ENCODE results near the gene DSCAML1.

The DSCAML1 gene

GRCh38 chr11:117837070-117837776 lies 40.2 kb upstream of the DSCAML1 start:
- Histone ChIP-seq H3K27ac (no peak overlapping the region), H3K27me3 (replicated peaks) (peaks cover 2% of the 10 kb centered on the region), H3K4me3 (ENCODE audit: low read depth, low read length) (no peak overlapping the region), H3K36me3 (replicated peaks) (no peaks in the 10 kb centered on the region)
- TF ChIP-seq CTCF (IDR thresholded peaks at IDR 0.05; ENCODE audit: low read depth, low read length, missing control alignments): no peak
- in situ Hi-C loops (cut with HindIII; ENCODE audit: low pct_ligation_motif_present, low sequenced_read_pairs): loop anchor here (25.0 kb wide), 1 partner anchor 100 kb away; the partner anchor contains the start of gene TMPRSS13
- DNase-seq: no peak

GRCh38 chr11:117836077-117836960 lies 39.3 kb upstream of the DSCAML1 start:
- in situ Hi-C loops (cut with HindIII; ENCODE audit: low pct_ligation_motif_present, low sequenced_read_pairs): loop anchor here (25.0 kb wide), 1 partner anchor 101 kb away; the partner anchor contains the start of gene TMPRSS13
- DNase-seq: no peak
- no peaks in the 10 kb centered on the region for H3K36me3 ChIP-seq (replicated peaks)
- H3K27ac ChIP-seq: no peak overlapping the region
- peaks cover 2% of the 10 kb centered on the region for H3K27me3 ChIP-seq (replicated peaks)
- TF ChIP-seq CTCF (IDR thresholded peaks at IDR 0.05; ENCODE audit: low read depth, low read length, missing control alignments): no peak
- no peak overlapping the region for H3K4me3 ChIP-seq (ENCODE audit: low read depth, low read length)

GRCh38 chr11:117835576-117835975 lies 38.6 kb upstream of the DSCAML1 start:
- Histone ChIP-seq H3K36me3 (replicated peaks) (no peaks in the 10 kb centered on the region), H3K4me3 (ENCODE audit: low read depth, low read length) (no peak overlapping the region), H3K27ac (no peak overlapping the region), H3K27me3 (replicated peaks) (peaks cover 2% of the 10 kb centered on the region)
- in situ Hi-C loops (cut with HindIII; ENCODE audit: low pct_ligation_motif_present, low sequenced_read_pairs): loop anchor here (25.0 kb wide), 1 partner anchor 102 kb away; the partner anchor contains the start of gene TMPRSS13
- no peak for DNase-seq
- TF ChIP-seq CTCF (IDR thresholded peaks at IDR 0.05; ENCODE audit: low read depth, low read length, missing control alignments): no peak

GRCh38 chr11:117834838-117835443 lies 37.9 kb upstream of the DSCAML1 start:
- no peak for DNase-seq
- Histone ChIP-seq H3K4me3 (ENCODE audit: low read depth, low read length) (no peak overlapping the region), H3K27me3 (replicated peaks) (peaks cover 2% of the 10 kb centered on the region), H3K27ac (no peak overlapping the region), H3K36me3 (replicated peaks) (no peaks in the 10 kb centered on the region)
- in situ Hi-C loops (cut with HindIII; ENCODE audit: low pct_ligation_motif_present, low sequenced_read_pairs): loop anchor here (25.0 kb wide), 1 partner anchor 102 kb away; the partner anchor contains the start of gene TMPRSS13
- no peak for TF ChIP-seq CTCF (IDR thresholded peaks at IDR 0.05; ENCODE audit: low read depth, low read length, missing control alignments)

GRCh38 chr11:117834068-117834810 lies 37.2 kb upstream of the DSCAML1 start:
- no peak for DNase-seq
- Histone ChIP-seq H3K4me3 (ENCODE audit: low read depth, low read length) (no peak overlapping the region), H3K27ac (no peak overlapping the region), H3K36me3 (replicated peaks) (no peaks in the 10 kb centered on the region), H3K27me3 (replicated peaks) (peaks cover 2% of the 10 kb centered on the region)
- in situ Hi-C loops (cut with HindIII; ENCODE audit: low pct_ligation_motif_present, low sequenced_read_pairs): loop anchor here (25.0 kb wide), 1 partner anchor 103 kb away; the partner anchor contains the start of gene TMPRSS13
- no peak for TF ChIP-seq CTCF (IDR thresholded peaks at IDR 0.05; ENCODE audit: low read depth, low read length, missing control alignments)

Data from brain microvascular endothelial cell (primary cell).